GM12878 (cell line): ENCODE results near the gene ADARB1. TPM values are rescaled to one million over a fixed set of nuclear protein-coding genes. Genes with fewer than 3 reads are reported as not detected.

Source experiments
- ATAC-seq: fragments of 200-7000 bp; cut with Tn5 transposase; 3 replicates; pipeline ENCODE4 v1.9.1; 2020; ENCODE audit warnings: mild to moderate bottlenecking, moderate library complexity
- Bru-seq: library from RNA; stranded (reverse); fragments of 400-500 nt; gene quantifications from one replicate; lab custom pipeline; 2021; lab: Mats Ljungman, UMichigan
- BruChase-seq, 2 experiments: library from RNA; stranded (reverse); fragments of 400-500 nt; gene quantifications; one replicate each; lab custom pipeline; 2021; lab: Mats Ljungman, UMichigan
- BruUV-seq: library from RNA; stranded (reverse); fragments of 400-500 nt; replicated peaks from 2 replicates; lab custom pipeline; 2021; lab: Mats Ljungman, UMichigan
- CTCF ChIA-PET: fragments of 300-600 bp; sonication (Branson Sonifier 250); formaldehyde crosslinking; extraction: SDS; loops from one replicate; lab custom pipeline; 2021; ENCODE audit warnings: inconsistent platforms; lab: Yijun Ruan, JAX
- POLR2A ChIA-PET: fragments of 350-600 bp; formaldehyde crosslinking; extraction: SDS; loops from one replicate; lab custom pipeline; 2021; ENCODE audit warnings: inconsistent platforms; lab: Charles Lee
- RAD21 ChIA-PET: fragments of 300-600 bp; sonication (Branson Sonifier 250); formaldehyde crosslinking; loops from one replicate; lab custom pipeline; 2023; ENCODE audit warnings: antibody characterized with exemption; ENCODE audit not compliant: unreplicated experiment; lab: Charles Lee
- SMC1A ChIA-PET: fragments of 300-600 bp; sonication (Branson Sonifier 250); formaldehyde crosslinking; loops from one replicate; lab custom pipeline; 2023; ENCODE audit not compliant: unreplicated experiment, uncharacterized antibody; lab: Charles Lee
- DNase-seq: peaks from one replicate; pipeline ENCODE4 v3.0.0-alpha.2; 2011; ENCODE audit warnings: low read depth, low spot score
- FAIRE-seq: peaks from 3 replicates; lab custom pipeline; 2011; peaks lifted over from hg19 to GRCh38; lab: Jason Lieb, UNC
- H2AFZ ChIP-seq: 2 replicates; pipeline ENCODE4 v1.6.0; 2011; ENCODE audit warnings: low read depth, low read length, control low read depth; ENCODE audit not compliant: control insufficient read depth
- H3K27ac ChIP-seq: 2 replicates; pipeline ENCODE4 v1.5.1; 2011; ENCODE audit warnings: control low read depth; ENCODE audit not compliant: control insufficient read depth, insufficient read depth
- H3K27me3 ChIP-seq, 2 experiments: replicated peaks in 1 of 2; 2 replicates each; pipeline versions ENCODE4 v1.6.0 to v1.6.1; 2011; ENCODE audit warnings: low read length in 1 of 2; ENCODE audit not compliant: control insufficient read depth in 2 of 2, insufficient read depth in 2 of 2
- H3K36me3 ChIP-seq, 2 experiments: 2 replicates each; pipeline ENCODE4 v1.5.1; 2011; ENCODE audit warnings: low read length in 1 of 2; ENCODE audit not compliant: control insufficient read depth in 2 of 2, insufficient read depth in 2 of 2
- H3K4me1 ChIP-seq: 2 replicates; pipeline ENCODE4 v1.6.1; 2011; ENCODE audit warnings: mild to moderate bottlenecking, low read length, moderate library complexity, mixed read lengths; ENCODE audit not compliant: control insufficient read depth, insufficient read depth
- H3K4me2 ChIP-seq: 2 replicates; pipeline ENCODE4 v1.6.0; 2011; ENCODE audit warnings: control low read depth; ENCODE audit not compliant: control insufficient read depth, insufficient read depth
- H3K4me3 ChIP-seq: fragments of 200-600 bp; sonication (generic); 2 replicates; pipeline ENCODE4 v1.5.1; 2016
- H3K79me2 ChIP-seq: 2 replicates; pipeline ENCODE4 v1.6.0; 2011; ENCODE audit warnings: low read length; ENCODE audit not compliant: control insufficient read depth, insufficient read depth
- H3K9ac ChIP-seq: 2 replicates; pipeline ENCODE4 v1.8.0; 2011; ENCODE audit warnings: low read length, control low read depth, mixed read lengths; ENCODE audit not compliant: control insufficient read depth, insufficient read depth
- H3K9me3 ChIP-seq: replicated peaks from 3 replicates; pipeline ENCODE4 v1.5.1; 2011; ENCODE audit warnings: mild to moderate bottlenecking, low read length; ENCODE audit not compliant: control insufficient read depth, insufficient read depth
- H4K20me1 ChIP-seq: 2 replicates; pipeline ENCODE4 v1.6.0; 2011; ENCODE audit not compliant: control insufficient read depth, insufficient read depth
- DPF2 ChIP-seq: fragments of 450-650 bp; IDR thresholded peaks from 2 replicates; pipeline ENCODE4 v1.6.1; 2017; ENCODE audit warnings: mild to moderate bottlenecking
- NFIC ChIP-seq: IDR thresholded peaks from 2 replicates; pipeline ENCODE4 v1.6.1; 2012; ENCODE audit warnings: low read depth, mild to moderate bottlenecking, inconsistent platforms, low read length, moderate library complexity
- POLR2AphosphoS5 ChIP-seq: IDR thresholded peaks from 2 replicates; pipeline ENCODE4 v1.6.1; 2011; ENCODE audit warnings: mild to moderate bottlenecking, low read length, inconsistent platforms
- SP1 ChIP-seq: IDR thresholded peaks from one replicate; pipeline ENCODE4 v1.6.1; 2011; ENCODE audit warnings: low read depth, low read length
- TAF1 ChIP-seq: IDR thresholded peaks from 2 replicates; pipeline ENCODE4 v1.6.1; 2011; ENCODE audit warnings: mild to moderate bottlenecking, low read depth, low read length, borderline replicate concordance
- WGBS: methylation state at CpG from one replicate; pipeline ENCODE4 v1.1.6; 2016; ENCODE audit warnings: low lambda C conversion rate; ENCODE audit not compliant: insufficient replicate concordance, insufficient coverage; ENCODE audit errors: missing lambda C conversion rate; 5-methylcytosine and 5-hydroxymethylcytosine counted together
- in situ Hi-C: fragments of 300-500 bp; cut with MboI; formaldehyde crosslinking; loops from 9 replicates; pipeline ENCODE4 v1.14.3; 2018; ENCODE audit warnings: mixed read lengths
- intact Hi-C: fragments of 100-400 bp; cut with micrococcal nuclease; formaldehyde crosslinking; loops from one replicate; pipeline ENCODE4 v1.14.2; 2022; ENCODE audit not compliant: unreplicated experiment
- long read RNA-seq, 2 experiments: library from polyadenylated mRNA; unstranded; transcript quantifications; one replicate each; pipeline ENCODE4 v2.0.0, GENCODE V29; 2019 to 2020
- polyA minus RNA-seq, 3 experiments: library from RNA; depleted of rRNA, polyadenylated mRNA; stranded (reverse); fragments of >200 nt; gene quantifications; 2 replicates each; pipeline ENCODE4 v1.2.3, GENCODE V29; 2011
- polyA plus RNA-seq, 11 experiments: library from polyadenylated mRNA; depleted of rRNA in 4 of 11; unstranded in 6 of 11; stranded (reverse) in 5 of 11; fragments of >200 nt; fragmentation: Nextera tagmentation in 4 of 11; fragmentation: Illumina TruSeq in 1 of 11; extraction: Ambion mirVana in 4 of 11; extraction: Trizol in 1 of 11; gene quantifications; 1 replicate in 1 of 11; 2 replicates in 10 of 11; pipeline versions ENCODE4 v1.2.1 to v1.2.3, GENCODE V29; 2011 to 2016; ENCODE audit warnings: inconsistent platforms in 2 of 11, missing spikeins in 2 of 11, low read depth in 1 of 11
- total RNA-seq, 4 experiments: library from RNA; depleted of rRNA in 3 of 4; stranded (reverse); fragments of >200 nt in 3 of 4; fragmentation: Illumina TruSeq in 1 of 4; extraction: Trizol in 1 of 4; gene quantifications; 2 replicates each; pipeline versions ENCODE4 v1.2.1 to v1.2.3, GENCODE V29; 2013 to 2021
- TF ChIP-seq, protein P1 (sequence below): IDR thresholded peaks from 2 replicates; pipeline ENCODE4 v1.6.1; 2011; ENCODE audit warnings: low read depth, low read length, improper control_type of control experiment, borderline replicate concordance
- TF ChIP-seq, protein P2 (sequence below): fragments of 450-650 bp; IDR thresholded peaks from 2 replicates; pipeline ENCODE4 v1.6.1; 2016; ENCODE audit warnings: mild to moderate bottlenecking
- TF ChIP-seq, protein P3 (sequence below): fragments of 450-650 bp; formaldehyde crosslinking; IDR thresholded peaks from 2 replicates; pipeline ENCODE4 v1.4.0; 2020; ENCODE audit warnings: mild to moderate bottlenecking, moderate library complexity

The ADARB1 gene, protein sequence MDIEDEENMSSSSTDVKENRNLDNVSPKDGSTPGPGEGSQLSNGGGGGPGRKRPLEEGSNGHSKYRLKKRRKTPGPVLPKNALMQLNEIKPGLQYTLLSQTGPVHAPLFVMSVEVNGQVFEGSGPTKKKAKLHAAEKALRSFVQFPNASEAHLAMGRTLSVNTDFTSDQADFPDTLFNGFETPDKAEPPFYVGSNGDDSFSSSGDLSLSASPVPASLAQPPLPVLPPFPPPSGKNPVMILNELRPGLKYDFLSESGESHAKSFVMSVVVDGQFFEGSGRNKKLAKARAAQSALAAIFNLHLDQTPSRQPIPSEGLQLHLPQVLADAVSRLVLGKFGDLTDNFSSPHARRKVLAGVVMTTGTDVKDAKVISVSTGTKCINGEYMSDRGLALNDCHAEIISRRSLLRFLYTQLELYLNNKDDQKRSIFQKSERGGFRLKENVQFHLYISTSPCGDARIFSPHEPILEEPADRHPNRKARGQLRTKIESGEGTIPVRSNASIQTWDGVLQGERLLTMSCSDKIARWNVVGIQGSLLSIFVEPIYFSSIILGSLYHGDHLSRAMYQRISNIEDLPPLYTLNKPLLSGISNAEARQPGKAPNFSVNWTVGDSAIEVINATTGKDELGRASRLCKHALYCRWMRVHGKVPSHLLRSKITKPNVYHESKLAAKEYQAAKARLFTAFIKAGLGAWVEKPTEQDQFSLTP
- 103 and 112 TPM in 2 replicates for total RNA-seq (2013; cell fraction: nucleolus; rRNA removed)
- total RNA-seq (2014; rRNA removed), result 29.8 and 34.2 TPM in 2 replicates
- total RNA-seq (2014; rRNA removed; fragmentation: Illumina TruSeq; extraction: Trizol), result 34.8 and 49.1 TPM in 2 replicates
- 53.7 and 61.7 TPM in 2 replicates for total RNA-seq (2021)
- polyA plus RNA-seq (2011; ENCODE audit: low read depth), result 1.2 TPM
- polyA plus RNA-seq (2011; rRNA removed), result 18.7 and 20.8 TPM in 2 replicates
- 18.2 and 23.2 TPM in 2 replicates for polyA plus RNA-seq (2011; cell fraction: cytosol; rRNA removed)
- 49.5 and 63.8 TPM in 2 replicates for polyA plus RNA-seq (2011; cell fraction: nucleus; rRNA removed)
- 1.8 and 2.1 TPM in 2 replicates for polyA plus RNA-seq (2012)
- polyA plus RNA-seq (2014; fragmentation: Illumina TruSeq; extraction: Trizol), result 39.9 and 41.4 TPM in 2 replicates
- polyA plus RNA-seq (2014; fragmentation: Nextera tagmentation; extraction: Ambion mirVana), result 1 to 10 TPM; 5.7 to 9.0 TPM
- polyA plus RNA-seq (2014; rRNA removed), result 31.8 and 39.0 TPM in 2 replicates
- polyA plus RNA-seq (2016; fragmentation: Nextera tagmentation; extraction: Ambion mirVana), result 10 to 100 TPM in 1 of 2 experiments, 1 to 10 TPM in 1; 6.6 to 14.9 TPM
- polyA minus RNA-seq (2011; rRNA and poly(A)+ RNA removed), result 27.3 and 33.8 TPM in 2 replicates
- 14.4 and 17.5 TPM in 2 replicates for polyA minus RNA-seq (2011; cell fraction: cytosol; rRNA and poly(A)+ RNA removed)
- polyA minus RNA-seq (2011; cell fraction: nucleus; rRNA and poly(A)+ RNA removed), result 21.9 and 30.1 TPM in 2 replicates
- Bru-seq, nascent RNA, result percentile 64 among the genes with signal in this experiment
- percentile 73 among the genes with signal in this experiment for BruChase-seq, experiment 1, labeled RNA remaining after a 6-hour chase
- BruChase-seq, experiment 2, labeled RNA remaining after a 2-hour chase, result percentile 69 among the genes with signal in this experiment
- long read RNA-seq, experiment 1, partial matches to known transcripts, result 1 of 2 reads
- long read RNA-seq, experiment 1, other reads (novel, unspliced or antisense), result 1 of 2 reads
- long read RNA-seq, experiment 2, partial matches to known transcripts, result 3 of 33 reads
- long read RNA-seq, experiment 2, other reads (novel, unspliced or antisense), result 29 of 33 reads

DNA sequence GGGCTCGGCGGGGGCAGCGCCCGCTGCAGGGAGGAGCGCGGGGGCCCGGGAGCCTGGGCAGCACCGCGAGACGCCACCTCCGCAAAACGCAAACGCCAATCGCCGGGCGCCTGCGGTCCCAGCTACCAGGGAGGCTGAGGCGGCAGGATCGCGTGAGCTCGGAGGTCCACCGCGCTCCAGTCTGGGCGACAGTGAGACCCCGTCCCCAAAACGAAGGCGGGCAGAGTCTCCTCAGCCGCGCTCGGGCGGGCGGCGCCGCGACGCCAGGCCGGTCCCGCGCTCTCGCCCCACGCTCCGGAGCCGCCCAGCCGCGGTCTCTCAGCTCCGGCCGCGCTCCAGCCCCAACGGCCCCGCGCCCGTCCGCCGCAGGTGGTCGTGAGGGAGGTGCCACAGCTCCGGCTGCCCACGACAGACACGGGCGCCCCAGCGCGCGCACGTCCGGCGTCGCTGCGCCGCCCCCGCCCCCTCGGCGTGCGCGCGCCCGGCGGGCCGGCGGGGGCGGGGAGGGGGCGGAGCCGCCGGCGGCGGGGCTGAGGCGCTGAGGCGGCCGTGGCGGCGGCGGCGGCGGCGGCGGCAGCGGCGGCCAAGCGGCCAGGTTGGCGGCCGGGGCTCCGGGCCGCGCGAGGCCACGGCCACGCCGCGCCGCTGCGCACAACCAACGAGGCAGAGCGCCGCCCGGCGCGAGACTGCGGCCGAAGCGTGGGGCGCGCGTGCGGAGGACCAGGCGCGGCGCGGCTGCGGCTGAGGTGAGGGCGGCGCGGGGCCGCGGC lies at the start of gene ADARB1:
Gene ADARB1 (plus strand): TSS at position 533 of the 770 bp plus-strand sequence. CDS start 97,077 bp downstream, outside the sequence.
- ATAC-seq (peak; percentile 43), DNase-seq (no peak), FAIRE-seq (no peak)
- Histone ChIP-seq H2AFZ (peak within 1 kb of the TSS; percentile 92), H4K20me1 (no peaks in the 10 kb centered on the region), H3K9me3 (no peaks in the 10 kb centered on the region; the same call in 2 of the 3 replicates), H3K27ac (no peak within 1 kb of the TSS), H3K9ac (peak within 1 kb of the TSS; percentile 70), H3K27me3 (peaks cover 0 to 9% of the 10 kb centered on the region in 2 experiments; a peak in 2 of 4 replicates), H3K4me2 (peak within 1 kb of the TSS; percentile 81), H3K4me1 (0 out of 2 replicates have a peak, but pooled peaks cover 5% of the 10 kb centered on the region), H3K4me3 (peak within 1 kb of the TSS; percentile 80; the same call in 1 of the 2 replicates), H3K36me3 (no peaks in the 10 kb centered on the region), H3K79me2 (no peaks in the 10 kb centered on the region)
- ChIA-PET RAD21 (interaction anchor here (0.9 to 2.1 kb wide), 2 partner anchors 54 to 124 kb away, joined by 3 to 12 read pairs; no protein-coding TSS in a partner anchor), CTCF (interaction anchor here (0.8 to 2.0 kb wide), 3 partner anchors 55 to 66 kb away, joined by 4 to 14 read pairs (median 8); no protein-coding TSS in a partner anchor), SMC1A (no interaction called here), POLR2A (interaction anchor here (0.7 to 1.0 kb wide), 2 partner anchors 78 to 558 kb away, joined by 3 read pairs; no protein-coding TSS in a partner anchor)
- in situ Hi-C loops (no loop called here), intact Hi-C loops (no loop called here)
- WGBS, result 2% methylated on average over 55 of the region's 132 CpGs
- no TSS peak for BruUV-seq
- TF ChIP-seq, protein P1, sequence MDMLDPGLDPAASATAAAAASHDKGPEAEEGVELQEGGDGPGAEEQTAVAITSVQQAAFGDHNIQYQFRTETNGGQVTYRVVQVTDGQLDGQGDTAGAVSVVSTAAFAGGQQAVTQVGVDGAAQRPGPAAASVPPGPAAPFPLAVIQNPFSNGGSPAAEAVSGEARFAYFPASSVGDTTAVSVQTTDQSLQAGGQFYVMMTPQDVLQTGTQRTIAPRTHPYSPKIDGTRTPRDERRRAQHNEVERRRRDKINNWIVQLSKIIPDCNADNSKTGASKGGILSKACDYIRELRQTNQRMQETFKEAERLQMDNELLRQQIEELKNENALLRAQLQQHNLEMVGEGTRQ, result no peak
- TF ChIP-seq NFIC, result no peak
- 0 out of 2 replicates have a peak, but pooled peaks have one; percentile 22 for TF ChIP-seq TAF1
- TF ChIP-seq, protein P2, sequence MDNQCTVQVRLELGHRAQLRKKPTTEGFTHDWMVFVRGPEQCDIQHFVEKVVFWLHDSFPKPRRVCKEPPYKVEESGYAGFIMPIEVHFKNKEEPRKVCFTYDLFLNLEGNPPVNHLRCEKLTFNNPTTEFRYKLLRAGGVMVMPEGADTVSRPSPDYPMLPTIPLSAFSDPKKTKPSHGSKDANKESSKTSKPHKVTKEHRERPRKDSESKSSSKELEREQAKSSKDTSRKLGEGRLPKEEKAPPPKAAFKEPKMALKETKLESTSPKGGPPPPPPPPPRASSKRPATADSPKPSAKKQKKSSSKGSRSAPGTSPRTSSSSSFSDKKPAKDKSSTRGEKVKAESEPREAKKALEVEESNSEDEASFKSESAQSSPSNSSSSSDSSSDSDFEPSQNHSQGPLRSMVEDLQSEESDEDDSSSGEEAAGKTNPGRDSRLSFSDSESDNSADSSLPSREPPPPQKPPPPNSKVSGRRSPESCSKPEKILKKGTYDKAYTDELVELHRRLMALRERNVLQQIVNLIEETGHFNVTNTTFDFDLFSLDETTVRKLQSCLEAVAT, result no peak
- TF ChIP-seq DPF2, result peak; percentile 69
- TF ChIP-seq SP1, result no peak
- TF ChIP-seq, protein P3, sequence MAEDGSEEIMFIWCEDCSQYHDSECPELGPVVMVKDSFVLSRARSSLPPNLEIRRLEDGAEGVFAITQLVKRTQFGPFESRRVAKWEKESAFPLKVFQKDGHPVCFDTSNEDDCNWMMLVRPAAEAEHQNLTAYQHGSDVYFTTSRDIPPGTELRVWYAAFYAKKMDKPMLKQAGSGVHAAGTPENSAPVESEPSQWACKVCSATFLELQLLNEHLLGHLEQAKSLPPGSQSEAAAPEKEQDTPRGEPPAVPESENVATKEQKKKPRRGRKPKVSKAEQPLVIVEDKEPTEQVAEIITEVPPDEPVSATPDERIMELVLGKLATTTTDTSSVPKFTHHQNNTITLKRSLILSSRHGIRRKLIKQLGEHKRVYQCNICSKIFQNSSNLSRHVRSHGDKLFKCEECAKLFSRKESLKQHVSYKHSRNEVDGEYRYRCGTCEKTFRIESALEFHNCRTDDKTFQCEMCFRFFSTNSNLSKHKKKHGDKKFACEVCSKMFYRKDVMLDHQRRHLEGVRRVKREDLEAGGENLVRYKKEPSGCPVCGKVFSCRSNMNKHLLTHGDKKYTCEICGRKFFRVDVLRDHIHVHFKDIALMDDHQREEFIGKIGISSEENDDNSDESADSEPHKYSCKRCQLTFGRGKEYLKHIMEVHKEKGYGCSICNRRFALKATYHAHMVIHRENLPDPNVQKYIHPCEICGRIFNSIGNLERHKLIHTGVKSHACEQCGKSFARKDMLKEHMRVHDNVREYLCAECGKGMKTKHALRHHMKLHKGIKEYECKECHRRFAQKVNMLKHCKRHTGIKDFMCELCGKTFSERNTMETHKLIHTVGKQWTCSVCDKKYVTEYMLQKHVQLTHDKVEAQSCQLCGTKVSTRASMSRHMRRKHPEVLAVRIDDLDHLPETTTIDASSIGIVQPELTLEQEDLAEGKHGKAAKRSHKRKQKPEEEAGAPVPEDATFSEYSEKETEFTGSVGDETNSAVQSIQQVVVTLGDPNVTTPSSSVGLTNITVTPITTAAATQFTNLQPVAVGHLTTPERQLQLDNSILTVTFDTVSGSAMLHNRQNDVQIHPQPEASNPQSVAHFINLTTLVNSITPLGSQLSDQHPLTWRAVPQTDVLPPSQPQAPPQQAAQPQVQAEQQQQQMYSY, result no peak
- no peak for TF ChIP-seq POLR2AphosphoS5
